GM18502 (cell line): ENCODE data around the gene DDIT4L.
A peak's percentile ranks its signal among the peaks of the same experiment; 100 is the strongest.
"Not testable (repeated sequence)": the region's sequence is repeated elsewhere in the genome, so short reads cannot be mapped to it uniquely, and the experiment has no call there.

Source experiments
- ATAC-seq: cut with Tn5 transposase; IDR thresholded peaks from one replicate; pipeline ENCODE4 v1.9.1; 2021; ENCODE audit warnings: mild to moderate bottlenecking; ENCODE audit not compliant: unreplicated experiment, poor library complexity

Gene DDIT4L

GRCh38 chr4:100189820-100190642 is at the start of gene DDIT4L:
DDIT4L (minus strand) TSS chr4:100190468; CDS start chr4:100189983, 485 bp downstream.
- ATAC-seq, result no peak

GRCh38 chr4:100240008-100240407 is 49.7 kb upstream of the DDIT4L start:
- ATAC-seq, result no peak

GRCh38 chr4:100224721-100225120 is 34.5 kb upstream of the DDIT4L start:
- ATAC-seq, result no peak

- ATAC-seq, result no peak
Observed at GRCh38 chr4:100224160-100224559, 33.9 kb upstream of the DDIT4L start.

GRCh38 chr4:100208964-100209363 is 18.7 kb upstream of the DDIT4L start:
- peak; percentile 89 for ATAC-seq

- peak; percentile 8 for ATAC-seq
Observed at GRCh38 chr4:100208459-100208858, 18.2 kb upstream of the DDIT4L start.

- no peak for ATAC-seq
Observed at GRCh38 chr4:100206850-100207249, 16.6 kb upstream of the DDIT4L start.

- no peak for ATAC-seq
Observed at GRCh38 chr4:100198061-100198460, 7.8 kb upstream of the DDIT4L start.

- ATAC-seq, result not testable (repeated sequence)
Observed at GRCh38 chr4:100196388-100197071, 6.3 kb upstream of the DDIT4L start.

GRCh38 chr4:100190643-100191600 is 654 bp upstream of the DDIT4L start:
- ATAC-seq, result no peak

- ATAC-seq, result no peak
Observed at GRCh38 chr4:100188829-100189228, 1.4 kb downstream of the DDIT4L start.

GRCh38 chr4:100187781-100188180 is 2.5 kb downstream of the DDIT4L start:
- ATAC-seq, result no peak

GRCh38 chr4:100184787-100185186 is 5.5 kb downstream of the DDIT4L start:
- no peak for ATAC-seq

- ATAC-seq, result no peak
Observed at GRCh38 chr4:100177855-100178254, 12.4 kb downstream of the DDIT4L start.

GRCh38 chr4:100177126-100177525 is 13.1 kb downstream of the DDIT4L start:
- no peak for ATAC-seq

- no peak for ATAC-seq
Observed at GRCh38 chr4:100175858-100176257, 14.4 kb downstream of the DDIT4L start.

- ATAC-seq, result no peak
Observed at GRCh38 chr4:100174985-100175383, 15.3 kb downstream of the DDIT4L start.

- no peak for ATAC-seq
Observed at GRCh38 chr4:100170986-100171385, 19.3 kb downstream of the DDIT4L start.

- no peak for ATAC-seq
Observed at GRCh38 chr4:100169491-100170485, 20.5 kb downstream of the DDIT4L start.
